Measurements from ENCODE around the gene PCDHGB6.
A peak's percentile ranks its signal among the peaks of the same experiment; 100 is the strongest.
"Not testable (repeated sequence)": the region's sequence is repeated elsewhere in the genome, so short reads cannot be mapped to it uniquely, and the experiment has no call there.

The PCDHGB6 gene

GRCh38 chr5:141407790-141408505, at the start of gene PCDHGB6:
PCDHGB6 (plus strand) TSS chr5:141408021; CDS start chr5:141408203, 182 bp downstream.
- H3K4me1 ChIP-seq (ENCODE audit: control insufficient read depth, insufficient read depth, low read length); H3K36me3 ChIP-seq (ENCODE audit: control insufficient read depth, insufficient read depth, low read length); H3K27ac ChIP-seq (ENCODE audit: low read depth, low read length): not testable (repeated sequence)
- Histone ChIP-seq H3K9ac (ENCODE audit: low read length) (peak within 1 kb of the TSS; percentile 10), H3K27me3 (ENCODE audit: control insufficient read depth, insufficient read depth, low read length) (peaks cover 17% of the 10 kb centered on the region), H3K4me3 (ENCODE audit: low read depth, low read length) (peak within 1 kb of the TSS; percentile 85), H3K9me3 (ENCODE audit: control insufficient read depth, insufficient read depth, low read depth, low read length) (peaks cover 26% of the 10 kb centered on the region)

GRCh38 chr5:141359790-141360426, 47.9 kb upstream of the PCDHGB6 start, which contains the start of gene PCDHGB2:
PCDHGB2 (plus strand) TSS chr5:141359994; CDS start chr5:141360136, 142 bp downstream.
- Histone ChIP-seq H3K27me3 (ENCODE audit: control insufficient read depth, insufficient read depth, low read length) (no peaks in the 10 kb centered on the region), H3K4me3 (ENCODE audit: low read depth, low read length) (peak within 1 kb of the TSS; percentile 31), H3K27ac (ENCODE audit: low read depth, low read length) (no peak within 1 kb of the TSS), H3K36me3 (ENCODE audit: control insufficient read depth, insufficient read depth, low read length) (no peaks in the 10 kb centered on the region), H3K4me1 (ENCODE audit: control insufficient read depth, insufficient read depth, low read length) (no peaks in the 10 kb centered on the region), H3K9ac (ENCODE audit: low read length) (no peak within 1 kb of the TSS), H3K9me3 (ENCODE audit: control insufficient read depth, insufficient read depth, low read depth, low read length) (peaks cover 59% of the 10 kb centered on the region)

- H3K27me3 ChIP-seq (ENCODE audit: control insufficient read depth, insufficient read depth, low read length) = no peaks in the 10 kb centered on the region
- H3K27ac ChIP-seq (ENCODE audit: low read depth, low read length) = no peak overlapping the region
- no peak overlapping the region for H3K4me3 ChIP-seq (ENCODE audit: low read depth, low read length)
- no peaks in the 10 kb centered on the region for H3K4me1 ChIP-seq (ENCODE audit: control insufficient read depth, insufficient read depth, low read length)
- H3K9me3 ChIP-seq (ENCODE audit: control insufficient read depth, insufficient read depth, low read depth, low read length) = peaks cover 60% of the 10 kb centered on the region
- H3K9ac ChIP-seq (ENCODE audit: low read length) = no peak overlapping the region
- H3K36me3 ChIP-seq (ENCODE audit: control insufficient read depth, insufficient read depth, low read length) = no peaks in the 10 kb centered on the region; the same call in 1 of the 2 replicates
Measured at GRCh38 chr5:141360685-141361084, 47.1 kb upstream of the PCDHGB6 start.

- H3K27me3 ChIP-seq (ENCODE audit: control insufficient read depth, insufficient read depth, low read length) = no peaks in the 10 kb centered on the region
- H3K9ac ChIP-seq (ENCODE audit: low read length) = no peak overlapping the region
- H3K4me1 ChIP-seq (ENCODE audit: control insufficient read depth, insufficient read depth, low read length) = no peaks in the 10 kb centered on the region
- no peaks in the 10 kb centered on the region; the same call in 1 of the 2 replicates for H3K36me3 ChIP-seq (ENCODE audit: control insufficient read depth, insufficient read depth, low read length)
- peak overlapping the region; percentile 26; the same call in 1 of the 2 replicates for H3K27ac ChIP-seq (ENCODE audit: low read depth, low read length)
- peak overlapping the region; percentile 5 for H3K4me3 ChIP-seq (ENCODE audit: low read depth, low read length)
- H3K9me3 ChIP-seq (ENCODE audit: control insufficient read depth, insufficient read depth, low read depth, low read length) = peaks cover 54% of the 10 kb centered on the region
Measured at GRCh38 chr5:141362719-141363118, 45.1 kb upstream of the PCDHGB6 start.

GRCh38 chr5:141363952-141364660, 43.7 kb upstream of the PCDHGB6 start, which contains the start of gene PCDHGA5:
PCDHGA5 (plus strand) TSS chr5:141364162; CDS start chr5:141364331, 169 bp downstream.
- Histone ChIP-seq H3K9ac (ENCODE audit: low read length) (no peak within 1 kb of the TSS), H3K4me1 (ENCODE audit: control insufficient read depth, insufficient read depth, low read length) (no peaks in the 10 kb centered on the region), H3K9me3 (ENCODE audit: control insufficient read depth, insufficient read depth, low read depth, low read length) (peaks cover 57% of the 10 kb centered on the region), H3K36me3 (ENCODE audit: control insufficient read depth, insufficient read depth, low read length) (no peaks in the 10 kb centered on the region; the same call in 1 of the 2 replicates), H3K4me3 (ENCODE audit: low read depth, low read length) (peak within 1 kb of the TSS; percentile 5; the same call in 1 of the 2 replicates), H3K27ac (ENCODE audit: low read depth, low read length) (no peak within 1 kb of the TSS), H3K27me3 (ENCODE audit: control insufficient read depth, insufficient read depth, low read length) (no peaks in the 10 kb centered on the region)

GRCh38 chr5:141366016-141366896, 41.6 kb upstream of the PCDHGB6 start:
- H3K36me3 ChIP-seq (ENCODE audit: control insufficient read depth, insufficient read depth, low read length) = no peaks in the 10 kb centered on the region; the same call in 1 of the 2 replicates
- no peak overlapping the region for H3K9ac ChIP-seq (ENCODE audit: low read length)
- no peak overlapping the region for H3K27ac ChIP-seq (ENCODE audit: low read depth, low read length)
- H3K27me3 ChIP-seq (ENCODE audit: control insufficient read depth, insufficient read depth, low read length) = no peaks in the 10 kb centered on the region
- H3K9me3 ChIP-seq (ENCODE audit: control insufficient read depth, insufficient read depth, low read depth, low read length) = peaks cover 61% of the 10 kb centered on the region
- no peak overlapping the region for H3K4me3 ChIP-seq (ENCODE audit: low read depth, low read length)
- H3K4me1 ChIP-seq (ENCODE audit: control insufficient read depth, insufficient read depth, low read length) = no peaks in the 10 kb centered on the region

GRCh38 chr5:141369994-141370848, 37.6 kb upstream of the PCDHGB6 start, which contains the start of gene PCDHGB3:
PCDHGB3 (plus strand) TSS chr5:141370242; CDS start chr5:141370395, 153 bp downstream.
- Histone ChIP-seq H3K4me1 (ENCODE audit: control insufficient read depth, insufficient read depth, low read length) (no peaks in the 10 kb centered on the region), H3K4me3 (ENCODE audit: low read depth, low read length) (peak within 1 kb of the TSS; percentile 21), H3K9ac (ENCODE audit: low read length) (no peak within 1 kb of the TSS), H3K9me3 (ENCODE audit: control insufficient read depth, insufficient read depth, low read depth, low read length) (peaks cover 57% of the 10 kb centered on the region), H3K27me3 (ENCODE audit: control insufficient read depth, insufficient read depth, low read length) (no peaks in the 10 kb centered on the region), H3K27ac (ENCODE audit: low read depth, low read length) (no peak within 1 kb of the TSS), H3K36me3 (ENCODE audit: control insufficient read depth, insufficient read depth, low read length) (no peaks in the 10 kb centered on the region; the same call in 1 of the 2 replicates)

- Histone ChIP-seq H3K9ac (ENCODE audit: low read length) (no peak overlapping the region), H3K27ac (ENCODE audit: low read depth, low read length) (no peak overlapping the region), H3K36me3 (ENCODE audit: control insufficient read depth, insufficient read depth, low read length) (no peaks in the 10 kb centered on the region), H3K9me3 (ENCODE audit: control insufficient read depth, insufficient read depth, low read depth, low read length) (peaks cover 55% of the 10 kb centered on the region), H3K4me3 (ENCODE audit: low read depth, low read length) (no peak overlapping the region), H3K4me1 (ENCODE audit: control insufficient read depth, insufficient read depth, low read length) (no peaks in the 10 kb centered on the region), H3K27me3 (ENCODE audit: control insufficient read depth, insufficient read depth, low read length) (no peaks in the 10 kb centered on the region)
Measured at GRCh38 chr5:141371572-141372475, 36.0 kb upstream of the PCDHGB6 start.

GRCh38 chr5:141373673-141374317, 34.0 kb upstream of the PCDHGB6 start, which contains the start of gene PCDHGA6:
PCDHGA6 (plus strand) TSS chr5:141373891; CDS start chr5:141374084, 193 bp downstream.
- H3K27ac ChIP-seq (ENCODE audit: low read depth, low read length) = no peak within 1 kb of the TSS
- H3K4me1 ChIP-seq (ENCODE audit: control insufficient read depth, insufficient read depth, low read length) = no peaks in the 10 kb centered on the region
- no peaks in the 10 kb centered on the region for H3K27me3 ChIP-seq (ENCODE audit: control insufficient read depth, insufficient read depth, low read length)
- H3K4me3 ChIP-seq (ENCODE audit: low read depth, low read length) = peak within 1 kb of the TSS; percentile 18; the same call in 1 of the 2 replicates
- no peak within 1 kb of the TSS for H3K9ac ChIP-seq (ENCODE audit: low read length)
- H3K36me3 ChIP-seq (ENCODE audit: control insufficient read depth, insufficient read depth, low read length) = no peaks in the 10 kb centered on the region
- H3K9me3 ChIP-seq (ENCODE audit: control insufficient read depth, insufficient read depth, low read depth, low read length) = peaks cover 57% of the 10 kb centered on the region
